HepG2 (cell line): Measurements from ENCODE around the gene TAP1. TPM values are rescaled to one million over a fixed set of nuclear protein-coding genes. Genes with fewer than 3 reads are reported as not detected.

ENCODE experiments used
- ATF1 ChIP-seq: IDR thresholded peaks from 2 replicates; pipeline ENCODE4 v1.6.1; 2016; ENCODE audit warnings: mild to moderate bottlenecking, control low read depth
- BCL6 ChIP-seq: IDR thresholded peaks from 2 replicates; pipeline ENCODE4 v1.6.1; 2016; ENCODE audit warnings: missing genetic modification reagents, missing compliant biosample characterization
- CERS6 ChIP-seq: sonication (generic); formaldehyde crosslinking; IDR thresholded peaks from 2 replicates; pipeline ENCODE4 v1.5.0; 2020; ENCODE audit warnings: missing genetic modification reagents
- DNMT1 ChIP-seq: sonication (generic); formaldehyde crosslinking; IDR thresholded peaks from 2 replicates; pipeline ENCODE4 v1.5.1; 2020; ENCODE audit warnings: mild to moderate bottlenecking, missing genetic modification reagents
- GMEB2 ChIP-seq: IDR thresholded peaks from 2 replicates; pipeline ENCODE4 v1.6.1; 2016; ENCODE audit warnings: missing biosample characterization, missing genetic modification reagents, low read depth
- GRHL1 ChIP-seq: sonication (generic); formaldehyde crosslinking; conservative IDR thresholded peaks from 2 replicates; pipeline ENCODE4 v1.8.0; 2022; ENCODE audit warnings: missing genetic modification reagents
- NAIF1 ChIP-seq: sonication (generic); formaldehyde crosslinking; IDR thresholded peaks from 2 replicates; pipeline ENCODE4 v1.5.0; 2020; ENCODE audit warnings: mild to moderate bottlenecking, missing genetic modification reagents, borderline replicate concordance
- PAF1 ChIP-seq: IDR thresholded peaks from 2 replicates; pipeline ENCODE4 v1.6.1; 2016; ENCODE audit warnings: missing genetic modification reagents, missing compliant biosample characterization
- RELA ChIP-seq: sonication (generic); formaldehyde crosslinking; IDR thresholded peaks from 2 replicates; pipeline ENCODE4 v1.4.0; 2020; ENCODE audit warnings: missing genetic modification reagents
- RFX5 ChIP-seq: IDR thresholded peaks from 2 replicates; pipeline ENCODE4 v1.6.1; 2011; ENCODE audit warnings: low read depth, low read length, improper control_type of control experiment
- RFXAP ChIP-seq: sonication (generic); formaldehyde crosslinking; IDR thresholded peaks from 2 replicates; pipeline ENCODE4 v1.4.0; 2020; ENCODE audit warnings: missing genetic modification reagents, borderline replicate concordance
- THRA ChIP-seq: sonication (generic); formaldehyde crosslinking; IDR thresholded peaks from 2 replicates; pipeline ENCODE4 v1.4.0; 2020; ENCODE audit warnings: missing genetic modification reagents, borderline replicate concordance
- XBP1 ChIP-seq: sonication (generic); formaldehyde crosslinking; IDR thresholded peaks from 2 replicates; pipeline ENCODE4 v1.5.0; 2020; ENCODE audit warnings: missing genetic modification reagents
- ZKSCAN8 ChIP-seq: IDR thresholded peaks from 2 replicates; pipeline ENCODE4 v1.6.1; 2016; ENCODE audit warnings: borderline replicate concordance, missing genetic modification reagents, missing compliant biosample characterization
- ZNF12 ChIP-seq: sonication (generic); formaldehyde crosslinking; IDR thresholded peaks from 2 replicates; pipeline ENCODE4 v1.5.0; 2020; ENCODE audit warnings: missing genetic modification reagents
- ZNF570 ChIP-seq: sonication (generic); formaldehyde crosslinking; IDR thresholded peaks from 2 replicates; pipeline ENCODE4 v1.4.0; 2020; ENCODE audit warnings: mild to moderate bottlenecking, missing genetic modification reagents, borderline replicate concordance
- ZNF572 ChIP-seq: sonication (generic); formaldehyde crosslinking; IDR thresholded peaks from 2 replicates; pipeline ENCODE4 v1.5.1; 2020; ENCODE audit warnings: mild to moderate bottlenecking, missing genetic modification reagents
- ZNF589 ChIP-seq: sonication (generic); formaldehyde crosslinking; conservative IDR thresholded peaks from 2 replicates; pipeline ENCODE4 v1.8.0; 2022; ENCODE audit warnings: mild to moderate bottlenecking, moderate library complexity, missing genetic modification reagents
- ZNF770 ChIP-seq: sonication (generic); formaldehyde crosslinking; IDR thresholded peaks from 2 replicates; pipeline ENCODE4 v1.5.0; 2020; ENCODE audit warnings: mild to moderate bottlenecking, missing genetic modification reagents
- ZUFSP ChIP-seq: sonication (generic); formaldehyde crosslinking; IDR thresholded peaks from 2 replicates; pipeline ENCODE4 v1.9.0; 2021; ENCODE audit warnings: missing genetic modification reagents, mild to moderate bottlenecking, borderline replicate concordance
- polyA plus RNA-seq, 8 experiments: library from polyadenylated mRNA; depleted of rRNA in 3 of 8; stranded (reverse) in 7 of 8; unstranded in 1 of 8; fragments of >200 nt; fragmentation: Illumina TruSeq in 4 of 8; extraction: Trizol in 4 of 8; gene quantifications; 2 replicates each; pipeline versions ENCODE4 v1.2.1 to v1.2.3, GENCODE V29; 2011 to 2016; ENCODE audit warnings: low read depth in 4 of 8, missing spikeins in 1 of 8, mixed read lengths in 1 of 8; ENCODE audit not compliant: insufficient read depth in 1 of 8
- total RNA-seq, 5 experiments: library from RNA; depleted of rRNA; stranded (reverse); fragments of >200 nt; fragmentation: Illumina TruSeq; extraction: Trizol; gene quantifications; 2 replicates each; pipeline ENCODE4 v1.2.3, GENCODE V29; 2016; ENCODE audit warnings: low read depth in 1 of 5

TAP1 gene
- total and polyA plus RNA-seq, 2 of the 13 experiments (the other 11 are each of a cell fraction or from before 2014, with no cell fraction given) = 31.2 to 52.2 TPM

- TF ChIP-seq NAIF1 (CRISPR knock-in tag) (no peak), CERS6 (no peak), ZKSCAN8 (CRISPR knock-in tag) (no peak), XBP1 (CRISPR knock-in tag) (no peak), BCL6 (no peak), RELA (CRISPR knock-in tag) (no peak), THRA (CRISPR knock-in tag) (no peak), ZNF572 (CRISPR knock-in tag) (no peak), PAF1 (CRISPR knock-in tag) (no peak), ZNF770 (CRISPR knock-in tag) (no peak), GRHL1 (CRISPR knock-in tag) (no peak), GMEB2 (CRISPR knock-in tag) (no peak), ATF1 (CRISPR knock-in tag) (peak; percentile 51; the same call in 1 of the 2 replicates), ZUFSP (CRISPR knock-in tag) (no peak), ZNF589 (CRISPR knock-in tag) (no peak), ZNF570 (CRISPR knock-in tag) (no peak), DNMT1 (no peak), ZNF12 (CRISPR knock-in tag) (no peak), RFX5 (peak; percentile 99), RFXAP (CRISPR knock-in tag) (peak; percentile 94)
- TF ChIP-seq, all 625 proteins: peak for 5
These were observed 36.7 kb downstream of the TAP1 start, which contains the start of gene HLA-DOB (continued) for GRCh38 chr6:32816746-32817204.
